SU-DHL-6 (cell line): ENCODE results near the gene PPP1R14B.

Experiments
- H2AFZ ChIP-seq: fragments of 200-600 bp; sonication (generic); 2 replicates; pipeline ENCODE4 v1.6.1; 2014; ENCODE audit warnings: low read depth, mild to moderate bottlenecking, moderate library complexity, mixed read lengths, antibody characterized with exemption, low read length; ENCODE audit not compliant: severe bottlenecking
- H3F3A ChIP-seq: fragments of 200-600 bp; shearing (Covaris generic); 2 replicates; pipeline ENCODE4 v1.6.0; 2016; ENCODE audit warnings: antibody characterized with exemption, mild to moderate bottlenecking; ENCODE audit not compliant: insufficient read depth
- H3K27ac ChIP-seq: fragments of 200-600 bp; sonication (generic); 2 replicates; pipeline ENCODE4 v1.5.1; 2016; ENCODE audit warnings: low read depth, mild to moderate bottlenecking, low read length, moderate library complexity, mixed read lengths
- H3K27me3 ChIP-seq: fragments of 200-600 bp; sonication (generic), shearing (Covaris generic); 2 replicates; pipeline ENCODE4 v1.6.0; 2014; ENCODE audit warnings: mild to moderate bottlenecking, low read length
- H3K36me3 ChIP-seq: fragments of 200-600 bp; sonication (generic); 2 replicates; pipeline ENCODE4 v1.6.1; 2014; ENCODE audit warnings: mild to moderate bottlenecking, low read length, mixed read lengths
- H3K4me2 ChIP-seq: fragments of 300-600, 200-600 bp; shearing (Covaris generic), sonication (generic); 2 replicates; pipeline ENCODE4 v1.6.0; 2014; ENCODE audit warnings: low read length, low read depth, mild to moderate bottlenecking; ENCODE audit not compliant: poor library complexity, severe bottlenecking
- H3K4me3 ChIP-seq: fragments of 200-600 bp; sonication (generic); 2 replicates; pipeline ENCODE4 v1.5.1; 2014; ENCODE audit warnings: antibody characterized with exemption, low read length, mild to moderate bottlenecking, mixed read lengths; ENCODE audit not compliant: insufficient read depth, poor library complexity, severe bottlenecking
- H3K79me2 ChIP-seq: fragments of 200-600 bp; sonication (generic); 2 replicates; pipeline ENCODE4 v1.6.1; 2014; ENCODE audit warnings: mild to moderate bottlenecking, low read length, moderate library complexity; ENCODE audit not compliant: insufficient read depth
- H3K9ac ChIP-seq: fragments of 200-600 bp; sonication (generic); 2 replicates; pipeline ENCODE4 v1.7.0; 2014; ENCODE audit warnings: mild to moderate bottlenecking, low read length
- H3K9me2 ChIP-seq: fragments of 200-600 bp; sonication (generic); replicated peaks from 2 replicates; pipeline ENCODE4 v1.6.1; 2014; ENCODE audit warnings: low read length; ENCODE audit not compliant: insufficient read depth
- H3K9me3 ChIP-seq: fragments of 200-600 bp; sonication (generic); 2 replicates; pipeline ENCODE4 v1.6.1; 2014; ENCODE audit warnings: low read length, mixed read lengths; ENCODE audit not compliant: insufficient read depth
- H4K20me1 ChIP-seq: fragments of 200-600 bp; sonication (generic); 2 replicates; pipeline ENCODE4 v1.6.1; 2014; ENCODE audit warnings: low read depth, mild to moderate bottlenecking, antibody characterized with exemption, low read length, moderate library complexity, mixed read lengths
- EZH2phosphoT487 ChIP-seq: fragments of 200-600 bp; sonication (generic), shearing (Covaris generic); conservative IDR thresholded peaks from 2 replicates; pipeline ENCODE4 v1.6.1; 2018; ENCODE audit warnings: mild to moderate bottlenecking, antibody characterized with exemption, low read length, moderate library complexity, mixed read lengths
- TF ChIP-seq, protein P1 (sequence below): fragments of 200-600 bp; sonication (generic); IDR thresholded peaks from one replicate; pipeline ENCODE4 v1.5.1; 2017; ENCODE audit warnings: antibody characterized with exemption, mild to moderate bottlenecking, low read length, moderate library complexity; ENCODE audit not compliant: insufficient read depth, poor library complexity, severe bottlenecking

Gene PPP1R14B

GRCh38 chr11:64269540-64270220, 22.9 kb upstream of the PPP1R14B start:
- Histone ChIP-seq H3K27ac (peak overlapping the region; percentile 88), H3K9me3 (no peaks in the 10 kb centered on the region), H3K79me2 (0 out of 2 replicates have a peak, but pooled peaks cover 6% of the 10 kb centered on the region), H4K20me1 (no peaks in the 10 kb centered on the region), H3K4me2 (peak overlapping the region; percentile 91), H3K9ac (peak overlapping the region; percentile 92), H3F3A (peaks cover 15% of the 10 kb centered on the region; the same call in 1 of the 2 replicates), H3K36me3 (no peaks in the 10 kb centered on the region), H3K9me2 (no peaks in the 10 kb centered on the region), H3K4me3 (peak overlapping the region; percentile 87), H2AFZ (peak overlapping the region; percentile 52), H3K27me3 (no peaks in the 10 kb centered on the region)
- no peak for TF ChIP-seq EZH2phosphoT487
- TF ChIP-seq, protein P1, sequence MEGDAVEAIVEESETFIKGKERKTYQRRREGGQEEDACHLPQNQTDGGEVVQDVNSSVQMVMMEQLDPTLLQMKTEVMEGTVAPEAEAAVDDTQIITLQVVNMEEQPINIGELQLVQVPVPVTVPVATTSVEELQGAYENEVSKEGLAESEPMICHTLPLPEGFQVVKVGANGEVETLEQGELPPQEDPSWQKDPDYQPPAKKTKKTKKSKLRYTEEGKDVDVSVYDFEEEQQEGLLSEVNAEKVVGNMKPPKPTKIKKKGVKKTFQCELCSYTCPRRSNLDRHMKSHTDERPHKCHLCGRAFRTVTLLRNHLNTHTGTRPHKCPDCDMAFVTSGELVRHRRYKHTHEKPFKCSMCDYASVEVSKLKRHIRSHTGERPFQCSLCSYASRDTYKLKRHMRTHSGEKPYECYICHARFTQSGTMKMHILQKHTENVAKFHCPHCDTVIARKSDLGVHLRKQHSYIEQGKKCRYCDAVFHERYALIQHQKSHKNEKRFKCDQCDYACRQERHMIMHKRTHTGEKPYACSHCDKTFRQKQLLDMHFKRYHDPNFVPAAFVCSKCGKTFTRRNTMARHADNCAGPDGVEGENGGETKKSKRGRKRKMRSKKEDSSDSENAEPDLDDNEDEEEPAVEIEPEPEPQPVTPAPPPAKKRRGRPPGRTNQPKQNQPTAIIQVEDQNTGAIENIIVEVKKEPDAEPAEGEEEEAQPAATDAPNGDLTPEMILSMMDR: no peak

DNA sequence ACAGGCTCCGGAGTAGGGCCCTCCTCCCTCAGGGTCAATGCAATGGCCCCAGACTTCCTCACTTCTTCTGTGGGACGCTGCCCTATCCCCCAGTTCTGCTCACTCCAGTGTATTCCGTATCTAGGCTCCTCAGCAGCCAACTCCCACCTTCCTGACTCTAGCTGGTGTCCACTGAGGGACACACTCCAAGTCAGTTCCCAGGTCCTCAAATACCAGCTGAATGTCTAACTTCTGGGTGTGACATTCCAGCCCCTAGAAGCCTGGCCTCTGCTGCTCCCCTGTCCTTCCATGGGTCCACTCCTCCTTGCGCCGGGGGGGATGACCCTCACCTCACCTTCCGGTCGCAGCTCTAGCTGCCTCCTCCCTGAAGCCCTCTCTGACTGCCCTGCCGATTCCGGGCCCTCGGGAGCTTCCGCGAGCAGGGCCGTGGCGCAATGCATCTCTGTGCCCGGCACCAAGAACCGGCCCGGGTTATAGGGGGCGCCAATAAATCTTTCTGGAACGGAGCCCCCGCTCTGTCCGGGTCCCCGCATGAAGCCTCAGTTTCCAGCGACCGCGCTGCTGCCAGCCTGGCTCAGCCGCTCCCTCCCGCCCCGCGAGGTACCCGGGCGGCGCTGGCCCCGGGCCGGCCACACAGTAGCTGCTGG, 22.3 kb upstream of the PPP1R14B start:
- Histone ChIP-seq H3K27ac (peak overlapping the region; percentile 88), H3K9me3 (no peaks in the 10 kb centered on the region), H2AFZ (peak overlapping the region; percentile 52), H3K4me3 (peak overlapping the region; percentile 84), H3K9ac (peak overlapping the region; percentile 92), H3K79me2 (0 out of 2 replicates have a peak, but pooled peaks cover 6% of the 10 kb centered on the region), H3K36me3 (no peaks in the 10 kb centered on the region), H4K20me1 (no peaks in the 10 kb centered on the region), H3F3A (peaks cover 15% of the 10 kb centered on the region; the same call in 1 of the 2 replicates), H3K4me2 (peak overlapping the region; percentile 91), H3K27me3 (no peaks in the 10 kb centered on the region), H3K9me2 (no peaks in the 10 kb centered on the region)
- no peak for TF ChIP-seq EZH2phosphoT487
- TF ChIP-seq, protein P1: no peak

DNA sequence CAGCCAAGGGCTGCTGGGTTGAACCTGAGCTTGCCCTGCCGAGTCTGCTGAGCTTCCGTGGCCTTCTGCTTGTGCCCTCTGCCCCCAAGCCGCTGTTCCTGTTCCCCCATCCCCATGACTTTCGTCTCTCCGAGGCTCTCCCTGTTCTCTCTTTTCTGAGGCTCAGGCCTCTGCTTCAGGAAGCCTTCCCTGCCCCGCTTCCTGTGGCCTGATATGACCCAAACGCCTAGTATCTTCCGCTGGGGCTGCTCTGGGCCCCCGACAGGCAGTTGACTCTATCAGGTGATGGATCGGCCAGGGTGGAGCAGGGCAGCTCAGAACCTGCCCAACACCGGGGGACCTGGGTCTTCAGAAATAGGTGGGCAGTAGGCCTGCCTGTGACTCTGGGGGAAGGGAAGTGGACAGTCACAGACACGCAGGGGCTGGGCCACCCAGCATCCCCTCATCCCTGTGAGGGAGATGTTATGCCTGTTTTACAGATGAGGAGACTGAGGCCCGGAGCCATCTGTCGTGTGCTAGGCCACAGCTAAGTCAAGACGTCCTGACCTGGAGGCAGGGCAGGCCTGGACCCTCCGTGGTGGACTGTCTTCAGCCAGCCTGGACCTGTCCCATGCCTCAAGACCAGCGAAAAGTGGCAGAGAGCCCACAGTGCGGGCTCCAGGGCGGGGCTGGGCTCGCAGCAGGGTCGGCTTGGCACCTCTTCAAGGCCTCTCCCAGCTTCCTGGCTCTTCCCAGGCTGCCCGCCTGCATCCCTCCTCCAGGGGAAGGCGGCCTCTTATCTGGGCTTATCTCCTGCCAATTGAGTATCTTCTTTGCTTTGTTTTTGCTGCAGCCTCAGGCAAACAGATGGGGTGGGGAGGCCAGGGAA, 21.5 kb upstream of the PPP1R14B start:
- H2AFZ ChIP-seq: no peak overlapping the region
- H3K27ac ChIP-seq: peak overlapping the region; percentile 88
- H3K79me2 ChIP-seq: 0 out of 2 replicates have a peak, but pooled peaks cover 6% of the 10 kb centered on the region
- H3K9ac ChIP-seq: peak overlapping the region; percentile 92
- H3K4me2 ChIP-seq: peak overlapping the region; percentile 91
- H3K4me3 ChIP-seq: peak overlapping the region; percentile 84
- H4K20me1 ChIP-seq: no peaks in the 10 kb centered on the region
- H3K36me3 ChIP-seq: no peaks in the 10 kb centered on the region
- H3F3A ChIP-seq: peaks cover 15% of the 10 kb centered on the region; the same call in 1 of the 2 replicates
- no peaks in the 10 kb centered on the region for H3K9me2 ChIP-seq
- TF ChIP-seq EZH2phosphoT487: no peak
- TF ChIP-seq, protein P1: no peak
- no peaks in the 10 kb centered on the region for H3K27me3 ChIP-seq
- H3K9me3 ChIP-seq: no peaks in the 10 kb centered on the region
